Keratinocyte (primary cell): Measurements from ENCODE around the gene RERE. TPM values are rescaled to one million over a fixed set of nuclear protein-coding genes. Genes with fewer than 3 reads are reported as not detected.

Experiments
- DNase-seq: peaks from one replicate; pipeline ENCODE4 v3.0.0-alpha.2; 2011; ENCODE audit warnings: low read depth, missing footprints, low spot score
- FAIRE-seq: peaks from 2 replicates; lab custom pipeline; 2011; peaks lifted over from hg19 to GRCh38; lab: Jason Lieb, UNC
- H2AFZ ChIP-seq: 2 replicates; pipeline ENCODE4 v1.6.0; 2012; ENCODE audit warnings: low read length, control low read depth, inconsistent platforms; ENCODE audit not compliant: control insufficient read depth
- H3K27ac ChIP-seq: 2 replicates; pipeline ENCODE4 v1.5.1; 2011; ENCODE audit warnings: low read length; ENCODE audit not compliant: control insufficient read depth, insufficient read depth
- H3K27me3 ChIP-seq: 3 replicates; pipeline ENCODE4 v1.6.0; 2011; ENCODE audit warnings: low read length; ENCODE audit not compliant: control insufficient read depth, insufficient read depth; ENCODE audit errors: extremely low read depth
- H3K36me3 ChIP-seq, 2 experiments: 2 replicates in 1 of 2; 3 replicates in 1 of 2; pipeline ENCODE4 v1.5.1; 2011; ENCODE audit warnings: low read length in 2 of 2, mild to moderate bottlenecking in 1 of 2; ENCODE audit not compliant: control insufficient read depth in 2 of 2, insufficient read depth in 2 of 2; ENCODE audit errors: extremely low read depth in 1 of 2
- H3K4me1 ChIP-seq: 3 replicates; pipeline ENCODE4 v1.5.1; 2011; ENCODE audit warnings: low read length; ENCODE audit not compliant: control insufficient read depth, insufficient read depth; ENCODE audit errors: extremely low read depth
- H3K4me2 ChIP-seq: 3 replicates; pipeline ENCODE4 v1.6.0; 2011; ENCODE audit warnings: low read depth, low read length; ENCODE audit not compliant: control insufficient read depth, insufficient read depth; ENCODE audit errors: extremely low read depth
- H3K4me3 ChIP-seq, 3 experiments: fragments of 200-600 bp in 1 of 3; sonication (generic) in 1 of 3; 2 replicates in 2 of 3; 3 replicates in 1 of 3; pipeline ENCODE4 v1.5.1; 2011 to 2016; ENCODE audit warnings: low read length in 3 of 3, mild to moderate bottlenecking in 3 of 3, control low read depth in 2 of 3, inconsistent platforms in 1 of 3, low read depth in 1 of 3, mixed read lengths in 1 of 3, mixed run types in 1 of 3, moderate library complexity in 1 of 3; ENCODE audit not compliant: control insufficient read depth in 2 of 3, insufficient read depth in 2 of 3; ENCODE audit errors: extremely low read depth in 1 of 3
- H3K79me2 ChIP-seq: 2 replicates; pipeline ENCODE4 v1.6.0; 2012; ENCODE audit warnings: low read length; ENCODE audit not compliant: control insufficient read depth, insufficient read depth
- H3K9ac ChIP-seq: 3 replicates; pipeline ENCODE4 v1.6.0; 2011; ENCODE audit warnings: low read length; ENCODE audit not compliant: control insufficient read depth, insufficient read depth; ENCODE audit errors: extremely low read depth
- H3K9me1 ChIP-seq: 3 replicates; pipeline ENCODE4 v1.6.0; 2011; ENCODE audit warnings: low read length; ENCODE audit not compliant: control insufficient read depth, insufficient read depth; ENCODE audit errors: extremely low read depth
- H3K9me3 ChIP-seq: 2 replicates; pipeline ENCODE4 v1.5.1; 2012; ENCODE audit warnings: low read depth, low read length; ENCODE audit not compliant: control insufficient read depth
- H4K20me1 ChIP-seq: 3 replicates; pipeline ENCODE4 v1.6.0; 2011; ENCODE audit warnings: low read length; ENCODE audit not compliant: control insufficient read depth, insufficient read depth; ENCODE audit errors: extremely low read depth
- CTCF ChIP-seq, 3 experiments: IDR thresholded peaks in 1 of 3; conservative IDR thresholded peaks in 1 of 3; optimal IDR thresholded peaks in 1 of 3; 2 replicates in 2 of 3; 3 replicates in 1 of 3; pipeline versions ENCODE3 to v1.5.1; 2011; ENCODE audit warnings: low read length in 3 of 3, mild to moderate bottlenecking in 3 of 3, moderate library complexity in 2 of 3, control low read depth in 1 of 3, inconsistent platforms in 1 of 3; ENCODE audit not compliant: insufficient read depth in 2 of 3; ENCODE audit errors: extremely low read depth in 1 of 3
- EZH2 ChIP-seq: IDR thresholded peaks from one replicate; pipeline ENCODE4 v1.6.1; 2012; ENCODE audit warnings: inconsistent platforms, mild to moderate bottlenecking, low read length, moderate library complexity
- dilution Hi-C: fragments of 300-500 bp; cut with MboI; formaldehyde crosslinking; loops from one replicate; pipeline ENCODE4 v1.7.0; 2020; ENCODE audit warnings: low sequenced_read_pairs; ENCODE audit not compliant: extremely low pct_ligation_motif_present
- polyA plus RNA-seq, 5 experiments: library from polyadenylated mRNA; depleted of rRNA in 3 of 5; stranded (reverse) in 3 of 5; stranded (forward) in 1 of 5; unstranded in 1 of 5; fragments of >200 nt; gene quantifications; 1 replicate in 1 of 5; 2 replicates in 3 of 5; 3 replicates in 1 of 5; pipeline versions ENCODE4 v1.2.1 to v1.2.3, GENCODE V29; 2011 to 2012; ENCODE audit warnings: missing spikeins in 2 of 5, low read depth in 1 of 5, low replicate concordance in 1 of 5

The RERE gene
- polyA plus RNA-seq, 1 donor (not counting 4 experiments of a cell fraction or from before 2014, with no cell fraction given), result 3.8 TPM

- H3K36me3 ChIP-seq, result no peaks in the 10 kb centered on the region
- no peaks in the 10 kb centered on the region for H3K27me3 ChIP-seq
- H3K4me2 ChIP-seq, result no peak overlapping the region
- no peak for TF ChIP-seq CTCF (optimal IDR thresholded peaks at IDR 0.05 in 1 of 3, IDR thresholded peaks at IDR 0.05 in 1 of 3, conservative IDR thresholded peaks at IDR 0.05 in 1 of 3; ENCODE audit: extremely low read depth in 1 of 3, insufficient read depth in 2 of 3, low read length in 3 of 3)
- TF ChIP-seq EZH2, result no peak
- H3K9me3 ChIP-seq, result no peaks in the 10 kb centered on the region
- H2AFZ ChIP-seq, result no peak overlapping the region
- H4K20me1 ChIP-seq, result no peaks in the 10 kb centered on the region
- dilution Hi-C loops, result no loop called here
- no peak overlapping the region for H3K9ac ChIP-seq
- no peaks in the 10 kb centered on the region for H3K9me1 ChIP-seq
- H3K4me1 ChIP-seq, result peaks cover 49% of the 10 kb centered on the region
- H3K27ac ChIP-seq, result no peak overlapping the region
- FAIRE-seq (no peak), DNase-seq (no peak)
- H3K4me3 ChIP-seq, result no peak overlapping the region
- H3K79me2 ChIP-seq, result peaks cover 32% of the 10 kb centered on the region
Observed at GRCh38 chr1:8664887-8665286, 152.6 kb downstream of the RERE start.

GRCh38 chr1:8663915-8664329, 153.5 kb downstream of the RERE start:
- no peak overlapping the region for H2AFZ ChIP-seq
- DNase-seq, result no peak
- H4K20me1 ChIP-seq, result no peaks in the 10 kb centered on the region
- no peak for FAIRE-seq
- no peaks in the 10 kb centered on the region for H3K36me3 ChIP-seq
- dilution Hi-C loops, result no loop called here
- H3K4me3 ChIP-seq, result peak overlapping the region in 1 of 3 experiments; percentile 21
- no peak overlapping the region for H3K9ac ChIP-seq
- no peaks in the 10 kb centered on the region for H3K27me3 ChIP-seq
- peaks cover 32% of the 10 kb centered on the region for H3K79me2 ChIP-seq
- no peak for TF ChIP-seq CTCF (optimal IDR thresholded peaks at IDR 0.05 in 1 of 3, IDR thresholded peaks at IDR 0.05 in 1 of 3, conservative IDR thresholded peaks at IDR 0.05 in 1 of 3; ENCODE audit: extremely low read depth in 1 of 3, insufficient read depth in 2 of 3, low read length in 3 of 3)
- TF ChIP-seq EZH2, result no peak
- H3K9me3 ChIP-seq, result no peaks in the 10 kb centered on the region
- H3K4me2 ChIP-seq, result peak overlapping the region; percentile 68
- no peak overlapping the region for H3K27ac ChIP-seq
- no peaks in the 10 kb centered on the region for H3K9me1 ChIP-seq
- H3K4me1 ChIP-seq, result peaks cover 44% of the 10 kb centered on the region
